GM10248 (cell line): ENCODE measurements around the gene MOB3B.
"Not testable (repeated sequence)": the region's sequence is repeated elsewhere in the genome, so short reads cannot be mapped to it uniquely, and the experiment has no call there.

ENCODE experiments used
- CTCF ChIA-PET: fragments of 300-600 bp; sonication (Branson Sonifier 250); formaldehyde crosslinking; extraction: SDS; loops from one replicate; lab custom pipeline; 2021; ENCODE audit warnings: antibody characterized with exemption; lab: Yijun Ruan, JAX
- POLR2A ChIA-PET: fragments of 350-650 bp; sonication (Branson Sonifier 250); formaldehyde crosslinking; extraction: SDS; loops from one replicate; lab custom pipeline; 2020; ENCODE audit warnings: antibody characterized with exemption; lab: Yijun Ruan, JAX
- DNase-seq: peaks from one replicate; pipeline ENCODE4 v3.0.0; 2012; ENCODE audit errors: extremely low spot score
- TF ChIP-seq, protein P1 (sequence below): IDR thresholded peaks from 2 replicates; pipeline ENCODE4 v1.5.1; 2012; ENCODE audit warnings: mild to moderate bottlenecking, low read depth; ENCODE audit errors: extremely low read depth, missing control alignments, control extremely low read depth

MOB3B gene

DNA sequence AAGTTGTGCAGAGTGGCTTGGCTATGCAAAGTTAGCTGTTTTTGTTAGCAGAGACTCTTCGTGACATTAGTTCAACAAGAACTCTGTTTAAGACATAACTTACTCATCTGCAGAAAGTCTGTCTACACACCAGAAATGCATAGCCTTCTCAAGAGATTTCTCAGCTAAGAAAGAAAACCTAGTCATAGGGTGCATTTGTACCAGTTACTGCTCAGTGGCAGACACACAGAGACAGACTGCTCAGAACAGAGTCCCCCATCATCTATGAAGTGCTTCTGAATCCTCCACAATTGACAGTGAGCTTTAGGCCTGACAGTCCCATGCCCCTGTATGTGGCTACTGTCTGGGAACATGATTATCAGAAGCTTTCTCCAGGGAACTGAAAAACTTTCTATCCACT lies 61.6 kb downstream of the MOB3B start:
- CTCF ChIA-PET = interaction anchor here (1.5 kb wide), 1 partner anchor 25 kb away, joined by 3 read pairs; no protein-coding TSS in a partner anchor
- POLR2A ChIA-PET = no interaction called here

GRCh38 chr9:27467486-27467885 lies 62.1 kb downstream of the MOB3B start:
- CTCF ChIA-PET = interaction anchor here (1.5 kb wide), 1 partner anchor 25 kb away, joined by 3 read pairs; no protein-coding TSS in a partner anchor
- DNase-seq = no peak
- POLR2A ChIA-PET = no interaction called here
- TF ChIP-seq, protein P1, sequence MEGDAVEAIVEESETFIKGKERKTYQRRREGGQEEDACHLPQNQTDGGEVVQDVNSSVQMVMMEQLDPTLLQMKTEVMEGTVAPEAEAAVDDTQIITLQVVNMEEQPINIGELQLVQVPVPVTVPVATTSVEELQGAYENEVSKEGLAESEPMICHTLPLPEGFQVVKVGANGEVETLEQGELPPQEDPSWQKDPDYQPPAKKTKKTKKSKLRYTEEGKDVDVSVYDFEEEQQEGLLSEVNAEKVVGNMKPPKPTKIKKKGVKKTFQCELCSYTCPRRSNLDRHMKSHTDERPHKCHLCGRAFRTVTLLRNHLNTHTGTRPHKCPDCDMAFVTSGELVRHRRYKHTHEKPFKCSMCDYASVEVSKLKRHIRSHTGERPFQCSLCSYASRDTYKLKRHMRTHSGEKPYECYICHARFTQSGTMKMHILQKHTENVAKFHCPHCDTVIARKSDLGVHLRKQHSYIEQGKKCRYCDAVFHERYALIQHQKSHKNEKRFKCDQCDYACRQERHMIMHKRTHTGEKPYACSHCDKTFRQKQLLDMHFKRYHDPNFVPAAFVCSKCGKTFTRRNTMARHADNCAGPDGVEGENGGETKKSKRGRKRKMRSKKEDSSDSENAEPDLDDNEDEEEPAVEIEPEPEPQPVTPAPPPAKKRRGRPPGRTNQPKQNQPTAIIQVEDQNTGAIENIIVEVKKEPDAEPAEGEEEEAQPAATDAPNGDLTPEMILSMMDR = no peak

More for the DNA sequence above, 61.6 kb downstream of the MOB3B start:
- TF ChIP-seq, protein P1 = no peak
- no peak for DNase-seq

DNA sequence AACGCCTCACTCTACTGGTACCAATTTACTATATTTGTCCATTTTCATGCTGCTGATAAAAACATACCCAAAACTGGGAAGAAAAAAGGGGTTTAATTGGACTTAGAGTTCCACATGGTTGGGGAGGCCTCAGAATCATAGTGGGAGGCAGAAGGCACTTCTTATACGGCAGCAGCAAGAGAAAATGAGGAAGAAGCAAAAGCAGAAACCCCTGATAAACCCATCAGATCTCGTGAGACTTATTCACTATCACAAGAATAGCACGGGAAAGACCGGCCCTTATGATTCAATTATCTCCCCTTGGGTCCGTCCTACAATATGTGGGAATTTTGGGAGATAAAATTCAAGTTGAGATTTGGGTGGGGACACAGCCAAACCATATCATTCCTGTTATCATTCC lies 63.1 kb downstream of the MOB3B start:
- CTCF ChIA-PET, POLR2A ChIA-PET, DNase-seq: not testable (repeated sequence)

- CTCF ChIA-PET, DNase-seq, POLR2A ChIA-PET: not testable (repeated sequence)
Observed at GRCh38 chr9:27464950-27465349, 64.7 kb downstream of the MOB3B start.

DNA sequence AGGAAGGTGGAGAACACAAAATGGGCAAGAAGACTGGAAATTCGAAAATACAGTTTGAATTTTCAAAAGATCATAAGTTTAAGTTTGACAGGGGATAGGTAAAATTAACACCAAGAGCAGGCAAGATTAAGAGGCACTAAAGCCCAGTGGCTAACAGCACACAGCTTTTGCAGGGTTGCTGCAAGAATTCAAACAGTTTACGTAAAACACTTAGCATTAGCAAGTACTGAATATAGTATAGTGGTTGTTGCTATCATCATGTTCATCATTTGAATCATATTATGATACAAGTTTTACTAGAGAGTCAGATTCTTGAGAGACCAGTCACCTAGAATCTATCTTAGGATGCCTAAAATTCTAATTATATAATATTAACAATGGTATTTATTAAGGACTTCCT lies 66.8 kb downstream of the MOB3B start:
- no peak for DNase-seq
- TF ChIP-seq, protein P1 = no peak
- ChIA-PET CTCF (no interaction called here), POLR2A (no interaction called here)

DNA sequence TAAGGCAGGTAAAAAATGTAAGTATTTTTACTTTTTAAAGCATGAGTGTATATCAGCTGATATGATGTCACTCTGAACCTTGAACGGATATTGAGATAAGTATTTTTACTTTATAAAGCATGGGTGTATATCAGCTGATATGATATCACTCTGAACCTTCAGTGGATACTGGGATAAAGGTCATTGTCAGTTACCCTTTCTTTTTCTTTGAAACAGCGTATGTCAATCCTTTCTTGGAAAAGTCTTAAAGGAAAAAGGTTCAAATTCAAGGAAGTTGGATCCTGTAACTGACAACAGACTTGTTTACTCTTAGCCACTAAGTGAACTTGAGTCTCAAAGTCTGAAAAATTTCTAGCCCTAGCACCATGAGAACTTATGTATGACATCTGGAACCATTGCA lies 67.2 kb downstream of the MOB3B start:
- TF ChIP-seq, protein P1 = no peak
- DNase-seq = no peak
- ChIA-PET POLR2A (no interaction called here), CTCF (interaction anchor here (1.6 to 1.9 kb wide), 2 partner anchors 11 to 49 kb away, joined by 4 to 8 read pairs; no protein-coding TSS in a partner anchor)

DNA sequence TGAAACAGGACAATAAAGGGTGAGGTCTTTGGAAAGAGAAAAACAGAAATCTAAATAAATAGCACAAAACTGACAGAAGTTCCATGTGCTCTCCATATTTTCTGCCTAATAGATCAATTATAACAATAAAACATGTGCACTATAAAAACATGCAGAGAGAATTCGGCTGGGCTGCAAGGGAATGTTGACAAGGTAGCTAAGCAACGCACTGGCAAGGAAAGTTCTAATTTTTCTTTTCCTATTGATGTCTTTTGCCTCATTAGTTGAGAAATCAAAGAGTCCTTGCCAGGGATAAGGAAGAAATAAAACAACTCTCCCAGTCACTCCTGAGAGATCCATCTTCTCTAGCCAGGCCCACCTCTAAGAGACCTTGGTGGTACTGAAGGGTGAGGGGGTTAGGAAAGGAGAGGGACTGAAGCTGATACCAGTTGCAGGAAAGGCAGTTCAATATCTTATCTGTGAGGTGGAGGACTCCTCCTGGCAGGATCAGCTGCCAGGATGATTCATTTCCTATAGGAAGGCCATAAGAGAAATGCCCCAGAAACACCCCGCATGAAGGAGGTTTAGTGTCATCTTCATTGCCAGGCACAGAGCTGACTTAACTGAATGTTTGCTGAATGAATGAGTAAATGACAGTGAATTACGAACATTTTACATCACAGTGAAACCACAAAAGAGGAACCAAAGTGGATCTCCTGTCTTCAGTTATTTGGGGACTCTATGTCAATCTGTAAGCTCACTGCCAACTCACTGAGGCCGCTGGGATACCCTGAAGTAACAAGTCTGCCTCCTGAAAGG lies 69.2 kb downstream of the MOB3B start:
- peak; percentile 38 for DNase-seq

More for the DNA sequence above, 69.2 kb downstream of the MOB3B start:
- CTCF ChIA-PET = interaction anchor here (0.9 to 1.9 kb wide), 6 partner anchors 8 to 127 kb away, joined by 3 to 8 read pairs (median 4); no protein-coding TSS in a partner anchor
- TF ChIP-seq, protein P1 = no peak
- POLR2A ChIA-PET = interaction anchor here (0.6 kb wide), 1 partner anchor 19 kb away, joined by 4 read pairs; no protein-coding TSS in a partner anchor
